Urothelium cell line (cell line): ENCODE measurements around the gene TEPSIN.

ENCODE experiments used
- DNase-seq: peaks from one replicate; pipeline ENCODE4 v3.0.0; 2011; ENCODE audit warnings: low spot score, mixed read lengths
- FAIRE-seq: peaks from 2 replicates; lab custom pipeline; 2011; peaks lifted over from hg19 to GRCh38; lab: Jason Lieb, UNC

TEPSIN gene

GRCh38 chr17:81250286-81251093, 11.6 kb upstream of the TEPSIN start:
- DNase-seq: no peak
- no peak for FAIRE-seq

GRCh38 chr17:81249223-81250040, 10.6 kb upstream of the TEPSIN start:
- DNase-seq (no peak), FAIRE-seq (peak; percentile 100)

GRCh38 chr17:81248649-81249048, 9.8 kb upstream of the TEPSIN start:
- FAIRE-seq: no peak
- no peak for DNase-seq

GRCh38 chr17:81247339-81247990, 8.6 kb upstream of the TEPSIN start:
- DNase-seq (no peak), FAIRE-seq (no peak)

- FAIRE-seq (peak; percentile 9), DNase-seq (no peak)
Observed at GRCh38 chr17:81246679-81247338, 8.0 kb upstream of the TEPSIN start.

GRCh38 chr17:81246343-81246670, 7.5 kb upstream of the TEPSIN start:
- DNase-seq (no peak), FAIRE-seq (no peak)

- FAIRE-seq (no peak), DNase-seq (no peak)
Observed at GRCh38 chr17:81245665-81246342, 6.9 kb upstream of the TEPSIN start.

GRCh38 chr17:81245024-81245664, 6.3 kb upstream of the TEPSIN start:
- FAIRE-seq: no peak

GRCh38 chr17:81244358-81245023, 5.6 kb upstream of the TEPSIN start:
- no peak for DNase-seq
- FAIRE-seq: peak; percentile 79

More at GRCh38 chr17:81245024-81245664, 6.3 kb upstream of the TEPSIN start:
- no peak for DNase-seq

- DNase-seq: no peak
- FAIRE-seq: no peak
Observed at GRCh38 chr17:81243333-81243664, 4.4 kb upstream of the TEPSIN start.

GRCh38 chr17:81242421-81243332, 3.8 kb upstream of the TEPSIN start:
- FAIRE-seq: no peak
- DNase-seq: no peak

- peak; percentile 81 for FAIRE-seq
- DNase-seq: peak; percentile 73
Observed at GRCh38 chr17:81241648-81242420, 3.0 kb upstream of the TEPSIN start.

GRCh38 chr17:81241203-81241602, 2.3 kb upstream of the TEPSIN start:
- no peak for DNase-seq
- no peak for FAIRE-seq

- DNase-seq (no peak), FAIRE-seq (no peak)
Observed at GRCh38 chr17:81240761-81241160, 1.9 kb upstream of the TEPSIN start.

GRCh38 chr17:81239714-81240555, 1.1 kb upstream of the TEPSIN start:
- DNase-seq: peak; percentile 44
- FAIRE-seq: peak; percentile 84

- FAIRE-seq: no peak
- DNase-seq: no peak
Observed at GRCh38 chr17:81238490-81238814, 403 bp downstream of the TEPSIN start.
